Retinal pigment epithelial cell (primary cell): ENCODE data around the gene GRIK1.

ENCODE experiments used
- DNase-seq: peaks from one replicate; pipeline ENCODE4 v3.0.0-alpha.2; 2010; ENCODE audit warnings: low read depth
- H3K4me3 ChIP-seq: 2 replicates; pipeline ENCODE4 v1.5.1; 2011; ENCODE audit warnings: mild to moderate bottlenecking, low read length, control low read depth, moderate library complexity
- CTCF ChIP-seq: conservative IDR thresholded peaks from 2 replicates; pipeline ENCODE4 v1.5.1; 2011; ENCODE audit warnings: low read depth, low read length, control low read depth, inconsistent platforms

GRIK1 gene

GRCh38 chr21:29645666-29646553, 293.9 kb downstream of the GRIK1 start:
- no peak for DNase-seq
- no peak for TF ChIP-seq CTCF
- H3K4me3 ChIP-seq = no peak overlapping the region

GRCh38 chr21:29643289-29643688, 296.5 kb downstream of the GRIK1 start:
- TF ChIP-seq CTCF = no peak
- no peak overlapping the region for H3K4me3 ChIP-seq
- DNase-seq = no peak

GRCh38 chr21:29642551-29643245, 297.1 kb downstream of the GRIK1 start:
- no peak for DNase-seq
- H3K4me3 ChIP-seq = no peak overlapping the region
- no peak for TF ChIP-seq CTCF

GRCh38 chr21:29641635-29642550, 297.9 kb downstream of the GRIK1 start:
- TF ChIP-seq CTCF = no peak
- DNase-seq = no peak
- no peak overlapping the region for H3K4me3 ChIP-seq

- no peak for TF ChIP-seq CTCF
- DNase-seq = no peak
- H3K4me3 ChIP-seq = no peak overlapping the region
These were observed 298.7 kb downstream of the GRIK1 start for GRCh38 chr21:29641001-29641634.

GRCh38 chr21:29640080-29640508, 299.7 kb downstream of the GRIK1 start:
- no peak overlapping the region for H3K4me3 ChIP-seq
- DNase-seq = no peak
- TF ChIP-seq CTCF = no peak
